Heart left ventricle (tissue), 13 donors: ENCODE data around the gene ATF4.

ENCODE experiments used
- CTCF ChIP-seq, 12 donors: fragments of 200-600 bp; sonication (generic) in 4 of 12; IDR thresholded peaks; one replicate each; pipeline versions ENCODE4 v1.5.0 to v1.8.0; 2018 to 2022; ENCODE audit warnings: antibody characterized with exemption in 12 of 12, mild to moderate bottlenecking in 5 of 12
- POLR2A ChIP-seq, 2 donors: fragments of 450-650 bp; IDR thresholded peaks; one replicate each; pipeline ENCODE4 v1.6.1; 2017; ENCODE audit warnings: antibody characterized with exemption in 2 of 2, mild to moderate bottlenecking in 2 of 2, moderate library complexity in 2 of 2
- donor health status: ischemic (EF 13 %, LVEDD 7.1; RV severe dilation, severe dysfunction).
- donor health status: DM: no; HTN: yes; CAD: no.
- donor health status: DM: no; HTN: no; CAD: no.
- donor health status: ischemic (EF 25% LVEDD 6.9; RV normal size, moderate dysfunction).
- donor health status: ischemic (EF 25% LVEDD 5.7; RV mildly dilated, moderate dysfunction).
- donor health status: ischemic (EF 35%, LVEDD 5.7; RV mildly dilated, moderate dysfunction).
- donor health status: nonischemic (EF 11% LVEDD 7.7; RV severe dilation, severe dysfunction).
- donor health status: DM: yes; HTN: yes; CAD: no.
- donor health status: PGD.
- donor health status: ischemic (EF 29% LVEDD 5.4; RV normal size, mild dysfunction).
- donor health status: nonischemic (EF 23%, LVEDD 6.1; RV moderate dilation, normal function).

- peak in 3 of 12 donors; percentile 16 to 21 (median 17) for TF ChIP-seq CTCF (IDR thresholded peaks at IDR 0.05)
- no peak for TF ChIP-seq POLR2A (IDR thresholded peaks at IDR 0.05)
Measured at GRCh38 chr22:39543095-39543494, 22.7 kb downstream of the ATF4 start.
